Left hindlimb (tissue), 1 donor: ENCODE results near the gene SKAP2.

Source experiments
- DNase-seq: peaks from one replicate; pipeline ENCODE4 v3.0.0-alpha.2; 2018

SKAP2 gene

DNA sequence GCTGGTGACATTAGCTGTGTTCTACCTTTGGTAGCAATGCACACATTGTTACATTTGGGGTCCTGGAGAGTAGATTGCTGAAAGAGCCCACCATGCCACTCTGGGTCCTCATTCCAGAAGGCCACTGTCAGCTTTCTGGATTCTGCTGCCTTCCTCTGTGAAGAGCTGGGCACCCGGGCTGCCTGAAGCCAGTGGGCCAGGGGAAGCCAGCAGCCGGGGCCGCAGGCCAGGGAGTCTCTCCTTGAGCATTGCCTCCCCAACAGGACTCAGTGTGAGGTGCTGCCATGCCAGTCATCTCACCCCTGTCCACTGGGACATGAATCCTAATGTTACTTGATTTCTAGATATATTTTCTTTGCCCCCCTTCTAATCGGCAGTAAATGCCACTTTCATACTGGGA is 234.0 kb downstream of the SKAP2 start:
- no peak for DNase-seq

DNA sequence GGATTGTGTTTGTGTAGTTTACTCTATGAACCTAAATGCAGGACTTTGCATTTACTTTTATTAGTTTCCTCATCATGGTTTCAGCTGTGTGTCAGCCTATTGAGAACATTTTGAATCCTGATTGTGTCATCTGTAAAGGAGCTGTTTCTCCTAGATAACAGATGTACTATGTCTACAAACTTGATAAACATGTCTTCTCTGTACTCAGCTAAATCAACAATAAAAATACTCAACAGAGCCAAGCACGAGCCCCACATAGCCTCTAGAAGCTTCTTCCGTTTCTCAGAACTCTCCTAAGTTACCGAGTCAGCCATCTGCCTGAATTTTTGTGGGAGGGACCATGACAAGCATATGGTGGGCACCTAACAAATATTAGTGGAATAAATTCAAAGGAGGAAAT is 234.7 kb downstream of the SKAP2 start:
- DNase-seq = no peak

GRCh38 chr7:26627891-26628341 is 236.5 kb downstream of the SKAP2 start:
- no peak for DNase-seq

- DNase-seq = no peak
These were observed 237.2 kb downstream of the SKAP2 start for GRCh38 chr7:26627221-26627620.

DNA sequence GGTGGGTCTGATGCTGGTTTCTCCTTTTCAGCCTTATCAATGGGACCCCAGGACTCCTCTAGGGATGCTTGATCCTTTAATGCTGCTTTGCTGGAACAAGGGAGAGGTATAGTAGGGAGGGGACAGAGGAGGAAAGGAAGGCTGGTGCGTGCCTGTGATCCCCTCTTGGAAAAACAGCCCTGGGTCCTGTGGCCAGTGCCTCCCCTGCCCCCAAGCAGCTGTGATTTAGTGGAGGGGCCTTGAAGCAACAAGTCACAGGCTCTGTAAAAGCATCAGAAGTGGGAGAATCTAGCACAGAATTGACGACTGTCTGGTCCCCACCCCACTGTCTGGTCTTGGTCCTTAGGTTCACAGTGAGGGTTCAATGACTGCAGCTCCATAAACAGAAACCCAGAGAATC is 237.7 kb downstream of the SKAP2 start:
- no peak for DNase-seq

- DNase-seq = no peak
These were observed 238.2 kb downstream of the SKAP2 start for GRCh38 chr7:26626156-26626555.

DNA sequence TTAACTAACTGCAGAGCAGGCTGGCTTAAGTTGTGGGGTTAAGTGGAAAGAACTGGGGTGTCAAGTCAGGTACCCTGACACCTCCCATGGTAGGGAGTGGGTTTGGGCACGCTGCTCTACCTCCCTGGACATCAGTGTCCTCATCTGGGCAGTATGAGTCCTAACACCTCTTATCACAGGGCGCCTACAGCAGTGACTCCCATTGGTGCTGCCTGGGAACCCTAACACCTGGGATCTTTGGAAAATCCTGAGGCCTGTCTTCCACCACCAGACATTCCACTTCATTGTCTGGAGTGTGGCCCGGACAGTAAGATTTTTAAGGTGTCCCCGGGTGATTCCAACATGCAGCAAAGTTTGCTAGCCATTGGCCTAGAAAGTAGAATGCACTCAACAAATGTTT is 239.1 kb downstream of the SKAP2 start:
- DNase-seq = no peak

DNA sequence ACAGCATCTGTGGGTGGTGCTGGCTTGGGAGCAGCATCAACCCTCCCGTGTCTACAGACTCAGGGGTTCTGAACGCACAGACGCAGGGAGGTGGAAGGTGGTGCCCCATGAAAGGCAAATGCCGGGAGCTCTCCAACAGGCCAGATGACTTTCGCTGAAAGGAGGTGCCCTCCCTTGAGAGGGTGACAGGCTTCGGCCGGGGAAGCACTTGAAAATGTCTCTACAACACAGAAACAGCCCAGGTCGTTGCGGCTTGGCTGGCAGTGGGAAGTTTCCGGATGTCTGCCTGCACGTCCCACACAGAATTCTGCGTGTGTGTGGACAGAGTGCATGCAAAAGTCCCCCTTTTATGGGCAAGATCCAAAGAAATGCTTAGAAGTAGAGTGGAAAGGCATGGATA is 239.6 kb downstream of the SKAP2 start:
- DNase-seq = no peak

DNA sequence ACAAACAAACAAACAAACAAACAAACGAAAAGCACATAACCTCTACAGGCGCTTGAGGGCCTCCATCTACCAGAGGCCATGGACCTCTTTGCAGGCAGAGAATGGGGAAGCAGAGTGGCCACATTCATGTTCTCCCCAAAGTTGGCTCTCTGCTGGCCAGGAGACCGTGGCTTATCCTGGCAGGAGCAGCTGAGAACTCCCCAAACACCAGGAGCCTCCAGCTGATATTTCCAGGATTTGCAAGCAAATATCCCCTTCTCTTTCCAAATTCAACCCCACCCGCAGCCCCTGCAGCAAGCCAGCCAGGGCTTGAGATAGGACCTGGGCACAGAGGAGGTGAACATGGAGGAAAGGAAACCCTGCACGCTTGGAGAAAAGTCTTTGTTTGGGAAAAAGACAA is 240.0 kb downstream of the SKAP2 start:
- no peak for DNase-seq

- no peak for DNase-seq
These were observed 244.0 kb downstream of the SKAP2 start for GRCh38 chr7:26620352-26620751.

DNA sequence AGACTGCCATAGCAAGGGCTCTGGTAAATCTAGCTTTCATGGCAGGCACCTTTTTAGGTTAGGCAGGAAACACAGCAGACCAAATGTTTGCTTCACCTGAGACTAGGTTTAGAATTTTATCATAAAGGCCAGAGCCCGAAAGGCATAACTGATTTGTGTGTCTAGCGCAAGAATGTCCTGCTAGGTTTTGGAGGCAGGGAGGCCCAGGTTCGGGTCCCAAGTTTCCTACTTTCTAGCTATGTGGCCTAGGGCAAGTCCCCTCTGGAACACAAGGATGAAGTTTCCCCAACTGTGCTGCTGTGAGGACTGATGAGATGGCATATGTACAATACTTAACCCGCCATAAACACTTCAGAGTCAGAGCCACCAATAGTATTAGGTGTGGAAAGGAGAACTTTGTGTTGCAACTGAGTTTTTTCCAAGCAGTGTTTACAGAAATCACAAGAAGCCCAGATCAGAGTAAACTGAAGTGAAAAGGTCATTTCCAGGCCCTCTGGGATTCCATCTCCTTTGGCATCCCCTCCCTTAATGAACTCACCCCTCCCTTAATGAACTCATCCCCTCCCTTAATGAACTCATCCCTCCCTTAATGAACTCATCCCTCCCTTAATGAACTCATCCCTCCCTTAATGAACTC is 244.9 kb downstream of the SKAP2 start:
- DNase-seq = no peak

GRCh38 chr7:26618898-26619297 is 245.5 kb downstream of the SKAP2 start:
- no peak for DNase-seq

DNA sequence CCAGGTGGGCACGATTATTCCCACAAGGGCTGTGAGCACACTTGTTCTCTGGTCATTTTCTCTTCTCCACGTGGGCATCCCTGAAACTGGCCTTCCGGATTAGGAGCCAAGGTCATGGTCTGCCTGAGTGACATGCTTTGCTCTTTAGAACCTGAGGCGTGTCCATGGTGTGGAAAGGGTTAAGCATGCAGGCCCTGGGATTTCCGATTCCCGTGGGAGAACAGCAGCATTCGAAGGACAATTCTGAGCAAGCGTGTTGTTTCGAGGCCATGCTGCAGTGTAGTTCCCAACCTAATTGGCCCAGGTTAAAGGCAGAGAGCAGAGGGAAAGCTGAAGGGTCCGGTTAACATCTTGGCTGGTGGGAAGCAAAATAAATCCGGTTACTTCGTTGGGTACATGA is 245.9 kb downstream of the SKAP2 start:
- no peak for DNase-seq
